Measurements from ENCODE around the gene MIDN. TPM values are rescaled to one million over a fixed set of nuclear protein-coding genes. Genes with fewer than 3 reads are reported as not detected.

MIDN gene
- total RNA-seq, 1 donor from 2014 or later, result 15.3 TPM

- no peak for DNase-seq
Measured at GRCh38 chr19:1259206-1259875, 11.0 kb downstream of the MIDN start.

GRCh38 chr19:1259876-1260748 lies 11.7 kb downstream of the MIDN start:
- DNase-seq, result no peak

- peak; percentile 88 for DNase-seq
Measured at GRCh38 chr19:1260749-1261537, 12.6 kb downstream of the MIDN start.

- no peak for DNase-seq
Measured at GRCh38 chr19:1261538-1261797, 13.1 kb downstream of the MIDN start.

DNA sequence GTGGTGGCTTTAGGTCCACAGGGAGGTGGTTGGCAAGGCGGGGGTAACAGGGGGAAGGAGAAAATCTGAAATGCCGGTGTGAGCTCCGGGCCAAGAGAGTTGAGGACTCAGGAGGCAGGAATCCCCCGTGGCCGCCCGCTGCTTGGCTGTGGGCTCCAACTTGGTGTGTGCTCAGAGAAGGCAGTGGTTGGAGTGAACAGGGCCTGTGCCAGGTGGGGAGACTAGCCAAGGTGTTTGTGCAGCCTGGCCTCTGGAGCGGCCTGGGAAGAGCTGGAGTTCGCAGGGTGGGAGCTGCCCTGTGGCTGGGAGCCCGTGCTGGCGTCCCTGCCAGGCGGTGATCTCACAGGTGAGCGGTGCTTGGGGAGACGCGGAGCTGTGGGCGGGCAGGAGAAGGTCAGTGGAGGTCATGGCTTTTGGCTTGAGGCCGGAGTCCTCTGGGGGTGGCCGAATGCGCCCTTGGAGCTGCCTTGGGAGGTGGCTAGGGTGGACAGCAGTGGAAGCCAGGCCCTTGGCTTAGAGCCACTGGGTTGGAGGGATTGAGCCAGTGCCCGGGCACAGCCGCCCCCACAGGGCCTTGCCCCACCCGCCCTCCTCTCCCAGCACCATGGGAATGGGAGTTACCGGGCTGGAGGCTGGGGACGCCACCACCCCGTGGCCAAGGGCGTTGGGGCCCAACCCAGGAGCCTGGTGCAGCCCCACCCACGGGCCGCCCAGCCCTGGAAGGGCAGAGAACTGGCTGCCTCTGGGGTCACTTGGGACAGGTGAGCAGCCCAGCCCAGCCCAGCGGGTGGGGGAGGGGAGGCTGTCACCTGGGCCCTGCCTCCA lies 13.6 kb downstream of the MIDN start:
- DNase-seq, result no peak

DNA sequence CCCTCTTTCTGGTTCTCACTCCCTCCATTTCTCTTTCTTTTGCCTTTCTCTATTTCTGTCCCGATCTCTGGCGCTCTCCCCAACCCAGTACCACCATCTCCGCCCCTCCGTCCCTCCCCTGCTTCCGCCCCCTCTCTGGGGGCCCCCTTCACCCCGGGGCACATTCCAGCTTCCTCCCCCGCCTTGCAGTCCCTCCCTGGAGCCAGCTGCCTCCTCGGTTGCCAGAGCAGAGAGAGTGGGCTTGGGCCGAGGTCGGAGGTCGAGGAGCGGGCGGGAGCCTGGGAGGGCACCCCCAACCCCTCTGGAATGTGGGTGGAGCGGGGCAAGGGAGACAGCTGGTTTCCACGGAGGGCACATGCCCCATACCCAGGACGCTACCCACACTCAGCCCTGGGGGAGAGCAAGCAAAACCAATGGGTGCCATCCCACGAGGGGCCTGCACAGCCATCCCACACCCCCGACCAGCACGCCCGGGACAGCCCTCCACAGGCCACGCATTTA lies 14.3 kb downstream of the MIDN start:
- no peak for DNase-seq

GRCh38 chr19:1263188-1263587 lies 14.8 kb downstream of the MIDN start:
- no peak for DNase-seq

- no peak for DNase-seq
Measured at GRCh38 chr19:1264801-1265614, 16.6 kb downstream of the MIDN start.

DNA sequence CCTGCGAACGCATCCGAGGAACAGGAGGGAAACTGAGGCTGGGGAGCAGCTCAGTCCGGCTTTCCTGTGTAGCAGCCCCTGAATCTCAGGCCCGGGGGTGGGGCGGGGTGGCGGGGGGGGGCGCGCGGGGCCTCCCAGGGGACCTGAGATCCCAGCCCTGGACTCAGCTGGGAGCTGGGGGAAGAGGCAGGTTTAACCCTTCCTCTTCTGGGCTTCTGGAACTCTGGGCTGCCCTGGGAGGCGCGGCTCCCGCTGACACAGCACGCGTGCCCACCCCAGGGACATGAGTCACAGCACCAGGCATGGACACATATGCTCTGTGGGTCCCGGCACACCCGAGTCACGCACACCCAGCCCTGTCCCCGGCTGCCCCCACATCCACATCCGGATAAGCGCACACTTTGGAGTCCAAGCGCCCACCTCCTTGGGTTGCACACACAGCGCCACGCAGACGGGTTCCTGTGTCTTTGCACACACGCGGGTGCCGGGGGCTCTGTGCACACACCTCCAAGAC lies 17.3 kb downstream of the MIDN start:
- no peak for DNase-seq

DNA sequence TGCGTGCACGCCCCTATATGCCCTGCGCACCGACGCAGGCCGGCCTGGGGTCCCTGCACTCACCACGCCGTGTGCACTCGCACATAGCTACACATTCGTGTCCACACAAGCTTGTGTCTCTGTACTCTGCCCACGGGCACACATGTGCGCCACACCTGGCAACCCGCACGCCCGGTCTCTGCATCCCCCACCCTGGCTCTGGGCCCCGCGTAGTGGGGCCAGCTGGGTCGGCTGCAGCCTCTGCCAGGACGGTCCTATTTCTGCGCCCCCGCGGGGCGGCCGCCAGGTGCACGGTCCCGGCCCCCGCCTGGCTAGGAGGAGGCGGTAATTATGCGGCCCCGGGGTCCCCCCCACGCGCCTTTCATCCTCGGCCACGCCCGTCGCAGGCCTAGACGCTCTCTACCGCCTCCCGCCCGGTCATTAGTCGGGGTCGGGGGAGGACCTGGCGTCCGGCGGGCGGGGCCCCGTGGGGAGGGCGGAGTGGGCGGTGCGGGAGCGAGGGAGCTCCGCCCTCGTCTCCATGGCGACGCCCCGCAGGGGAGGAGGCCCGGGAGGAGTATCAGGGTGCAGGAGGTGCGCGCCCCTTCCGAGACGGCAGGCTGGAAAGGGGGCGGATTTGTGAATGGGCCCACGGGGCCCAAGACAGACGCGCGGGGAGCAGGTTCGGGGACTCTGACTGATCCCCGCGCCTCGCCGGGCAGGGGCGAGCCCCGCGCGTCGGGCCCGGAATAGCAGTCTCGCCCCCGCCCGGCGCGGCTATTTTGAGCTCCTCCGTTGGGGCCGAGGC lies 17.9 kb downstream of the MIDN start:
- peak; percentile 64 for DNase-seq

GRCh38 chr19:1266916-1267476 lies 18.6 kb downstream of the MIDN start:
- peak; percentile 45 for DNase-seq

- DNase-seq, result no peak
Measured at GRCh38 chr19:1267477-1268225, 19.3 kb downstream of the MIDN start.

- DNase-seq, result no peak
Measured at GRCh38 chr19:1268226-1269064, 20.1 kb downstream of the MIDN start.

- DNase-seq, result peak; percentile 99
Measured at GRCh38 chr19:1269065-1269477, 20.7 kb downstream of the MIDN start, which contains the start of gene CIRBP. Gene CIRBP, plus strand, starts transcription at chr19:1269332. Its CDS starts 1,602 bp downstream, at chr19:1270934.

GRCh38 chr19:1269478-1270212 lies 21.3 kb downstream of the MIDN start:
- peak; percentile 81 for DNase-seq

DNA sequence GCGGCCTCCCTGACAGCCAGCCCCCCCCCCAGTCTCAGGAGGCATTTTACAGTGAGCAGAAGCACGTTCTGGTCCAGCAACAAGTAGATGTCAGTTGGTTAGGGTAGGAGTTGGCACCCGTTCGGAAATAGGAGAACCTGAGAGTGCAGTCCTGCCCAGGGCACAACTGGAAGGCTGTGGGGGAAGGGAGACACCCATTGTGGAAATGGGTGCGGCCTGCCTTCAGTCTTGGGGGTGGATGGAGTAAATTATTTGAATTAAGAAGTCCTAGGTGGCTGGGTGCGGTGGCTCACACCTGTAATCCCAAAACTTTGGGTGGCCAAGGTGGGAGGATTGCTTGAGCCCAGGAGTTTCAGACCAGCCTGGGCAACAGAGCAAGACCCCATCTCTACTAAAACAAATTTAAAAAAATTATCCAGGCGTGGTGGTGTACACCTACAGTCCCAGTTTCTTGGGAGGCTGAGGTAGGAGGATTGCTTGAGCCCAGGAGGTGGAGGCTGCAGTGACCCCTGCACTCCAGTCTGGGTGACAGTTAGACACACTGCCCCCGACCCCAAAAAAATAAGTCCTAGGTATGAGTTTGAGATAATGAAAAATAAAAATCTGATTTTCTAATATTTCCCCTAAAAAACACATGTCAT lies 21.9 kb downstream of the MIDN start:
- DNase-seq, result no peak

Measured in occipital lobe (tissue), 2 donors.